CD14-positive monocyte (primary cell): ENCODE results near the gene CAMK1. TPM values are rescaled to one million over a fixed set of nuclear protein-coding genes. Genes with fewer than 3 reads are reported as not detected.
A peak's percentile ranks its signal among the peaks of the same experiment; 100 is the strongest.

Source experiments
- DNase-seq, 3 donors: peaks; one replicate each; pipeline ENCODE4 v3.0.0-alpha.2; 2011 to 2022
- H2AFZ ChIP-seq: 2 replicates; pipeline ENCODE4 v1.6.0; 2012; ENCODE audit warnings: mild to moderate bottlenecking, low read depth, low read length, inconsistent platforms; ENCODE audit not compliant: insufficient read depth, poor library complexity, severe bottlenecking
- H3K27ac ChIP-seq, 2 donors: 1 replicate in 1 of 2; 2 replicates in 1 of 2; pipeline ENCODE4 v1.5.1; 2012 to 2013; ENCODE audit warnings: low read length in 2 of 2, control low read depth in 1 of 2, inconsistent platforms in 1 of 2, low read depth in 1 of 2, mild to moderate bottlenecking in 1 of 2
- H3K27me3 ChIP-seq, 2 donors: one replicate each; pipeline versions ENCODE4 v1.6.0 to v1.6.1; 2011 to 2013; ENCODE audit warnings: low read length in 2 of 2; ENCODE audit not compliant: control insufficient read depth in 2 of 2, insufficient read depth in 2 of 2
- H3K36me3 ChIP-seq, 2 donors: replicated peaks in 1 of 2; 1 replicate in 1 of 2; 2 replicates in 1 of 2; pipeline versions ENCODE4 v1.5.1 to v1.6.1; 2012 to 2013; ENCODE audit warnings: low read length in 2 of 2, control low read depth in 1 of 2, inconsistent platforms in 1 of 2, mild to moderate bottlenecking in 1 of 2; ENCODE audit not compliant: insufficient read depth in 2 of 2, control insufficient read depth in 1 of 2
- H3K4me1 ChIP-seq, 2 donors: 1 replicate in 1 of 2; 2 replicates in 1 of 2; pipeline versions ENCODE4 v1.5.1 to v1.6.1; 2012 to 2013; ENCODE audit warnings: low read length in 2 of 2, control low read depth in 1 of 2, inconsistent platforms in 1 of 2, mild to moderate bottlenecking in 1 of 2, moderate library complexity in 1 of 2; ENCODE audit not compliant: insufficient read depth in 2 of 2, control insufficient read depth in 1 of 2
- H3K4me2 ChIP-seq: replicated peaks from 2 replicates; pipeline ENCODE3; 2012; ENCODE audit warnings: low read length, moderate library complexity, mild to moderate bottlenecking; ENCODE audit not compliant: poor library complexity, severe bottlenecking; ENCODE audit errors: extremely low read depth
- H3K4me3 ChIP-seq, 3 experiments: fragments of 200-600 bp in 1 of 3; sonication (generic) in 1 of 3; replicated peaks in 1 of 3; 1 replicate in 2 of 3; 2 replicates in 1 of 3; pipeline ENCODE4 v1.5.1; 2011 to 2013; ENCODE audit warnings: low read length in 3 of 3, mild to moderate bottlenecking in 3 of 3, control low read depth in 2 of 3, low read depth in 2 of 3, inconsistent platforms in 1 of 3, moderate library complexity in 1 of 3
- H3K79me2 ChIP-seq: 2 replicates; pipeline ENCODE4 v1.6.0; 2012; ENCODE audit warnings: mild to moderate bottlenecking, control low read depth, inconsistent platforms, low read length, moderate library complexity; ENCODE audit not compliant: insufficient read depth
- H3K9ac ChIP-seq: 2 replicates; pipeline ENCODE4 v1.6.0; 2017; ENCODE audit warnings: low read length, mild to moderate bottlenecking; ENCODE audit not compliant: insufficient read depth, poor library complexity, severe bottlenecking
- H3K9me3 ChIP-seq, 2 donors: replicated peaks in 1 of 2; 1 replicate in 1 of 2; 2 replicates in 1 of 2; pipeline versions ENCODE4 v1.5.1 to v1.6.1; 2012 to 2013; ENCODE audit warnings: low read length in 2 of 2, control low read depth in 1 of 2; ENCODE audit not compliant: control insufficient read depth in 1 of 2, insufficient read depth in 1 of 2
- H4K20me1 ChIP-seq: 2 replicates; pipeline ENCODE4 v1.6.0; 2012; ENCODE audit warnings: mild to moderate bottlenecking, low read length, control low read depth, moderate library complexity; ENCODE audit not compliant: insufficient read depth
- H3K27ac Mint-ChIP-seq, 7 donors: one replicate each; pipeline ENCODE4 v1.8.0; 2020; ENCODE audit warnings: mild to moderate bottlenecking in 7 of 7, mixed read lengths in 7 of 7, moderate library complexity in 6 of 7, inconsistent platforms in 2 of 7
- H3K27me3 Mint-ChIP-seq, 3 donors: one replicate each; pipeline ENCODE4 v1.8.0; 2021 to 2022; ENCODE audit warnings: low read depth in 3 of 3, mild to moderate bottlenecking in 3 of 3, mixed read lengths in 3 of 3, moderate library complexity in 3 of 3, inconsistent platforms in 1 of 3
- H3K36me3 Mint-ChIP-seq, 2 donors: one replicate each; pipeline ENCODE4 v1.8.0; 2020; ENCODE audit warnings: mixed read lengths in 2 of 2, inconsistent platforms in 1 of 2, mild to moderate bottlenecking in 1 of 2
- H3K4me1 Mint-ChIP-seq: one replicate; pipeline ENCODE4 v1.8.0; 2020; ENCODE audit warnings: mild to moderate bottlenecking, mixed read lengths
- H3K4me3 Mint-ChIP-seq, 2 donors: one replicate each; pipeline ENCODE4 v1.8.0; 2020; ENCODE audit warnings: mild to moderate bottlenecking in 2 of 2, mixed read lengths in 2 of 2, moderate library complexity in 1 of 2
- H3K9me3 Mint-ChIP-seq, 7 donors: one replicate each; pipeline ENCODE4 v1.8.0; 2020 to 2022; ENCODE audit warnings: mixed read lengths in 7 of 7, mild to moderate bottlenecking in 6 of 7, moderate library complexity in 6 of 7, inconsistent platforms in 2 of 7
- CTCF ChIP-seq: fragments of 200-600 bp; IDR thresholded peaks from one replicate; pipeline ENCODE4 v1.8.0; 2022; ENCODE audit warnings: antibody characterized with exemption, mild to moderate bottlenecking
- WGBS: methylation state at CpG from one replicate; pipeline ENCODE4 v1.1.5; 2013; ENCODE audit warnings: missing lambda C conversion rate; ENCODE audit not compliant: insufficient coverage; 5-methylcytosine and 5-hydroxymethylcytosine counted together
- intact Hi-C, 2 donors: fragments of 100-400 bp; cut with micrococcal nuclease; formaldehyde crosslinking; loops; one replicate each; pipeline versions ENCODE4 v1.15.0 to v1.15.1; 2023
- polyA plus RNA-seq, 3 donors: library from polyadenylated mRNA; depleted of rRNA in 1 of 3; unstranded in 2 of 3; stranded (reverse) in 1 of 3; fragments of 300-500 nt in 2 of 3; fragments of >200 nt in 1 of 3; fragmentation: Illumina TruSeq in 2 of 3; gene quantifications; 1 replicate in 2 of 3; 2 replicates in 1 of 3; pipeline ENCODE4 v1.2.3, GENCODE V29; 2012 to 2021

CAMK1 gene
- polyA plus RNA-seq, 3 donors = 106 to 137 (median 118) TPM

GRCh38 chr3:9810433-9810770 lies 40.7 kb upstream of the CAMK1 start:
- Mint-ChIP-seq H3K9me3 (peaks cover 0 to 2% (median 0%) of the 10 kb centered on the region in 7 donors), H3K27me3 (peaks cover 0 to 5% (median 0%) of the 10 kb centered on the region in 3 donors), H3K36me3 (peaks cover 45 to 55% of the 10 kb centered on the region in 2 donors), H3K27ac (peak overlapping the region in 6 of 7 donors; percentile 35 to 88 (median 72)), H3K4me3 (peak overlapping the region; percentile 86 to 93), H3K4me1 (peaks cover 30% of the 10 kb centered on the region)
- Histone ChIP-seq H3K4me1 (peaks cover 16 to 21% of the 10 kb centered on the region in 2 donors), H3K4me3 (peak overlapping the region; percentile 49 to 81 (median 61)), H3K9ac (peak overlapping the region; percentile 85), H3K36me3 (peaks cover 34 to 39% of the 10 kb centered on the region in 2 donors), H3K27me3 (no peaks in the 10 kb centered on the region), H2AFZ (peak overlapping the region; percentile 87), H3K27ac (peak overlapping the region; percentile 81 to 88), H4K20me1 (peaks cover 18% of the 10 kb centered on the region), H3K9me3 (no peaks in the 10 kb centered on the region), H3K79me2 (peaks cover 3% of the 10 kb centered on the region), H3K4me2 (peak overlapping the region; percentile 97)
- intact Hi-C loops = no loop called here
- no peak for DNase-seq
- WGBS = 19% methylated on average over 17 of the region's 18 CpGs
- no peak for TF ChIP-seq CTCF

GRCh38 chr3:9809615-9810432 lies 40.1 kb upstream of the CAMK1 start, which contains the start of gene TTLL3:
Gene TTLL3 (plus strand): TSS chr3:9810262. CDS start chr3:9810662, 400 bp downstream.
- Histone ChIP-seq H3K4me2 (peak within 1 kb of the TSS; percentile 97), H3K79me2 (peaks cover 3% of the 10 kb centered on the region), H3K4me3 (peak within 1 kb of the TSS; percentile 49 to 81 (median 61)), H3K9ac (peak within 1 kb of the TSS; percentile 85), H4K20me1 (peaks cover 23% of the 10 kb centered on the region), H3K4me1 (peaks cover 16 to 21% of the 10 kb centered on the region in 2 donors), H3K9me3 (no peaks in the 10 kb centered on the region), H3K27ac (peak within 1 kb of the TSS; percentile 81 to 88), H3K36me3 (peaks cover 40 to 45% of the 10 kb centered on the region in 2 donors), H3K27me3 (no peaks in the 10 kb centered on the region), H2AFZ (peak within 1 kb of the TSS; percentile 87)
- peaks cover 30% of the 10 kb centered on the region for H3K4me1 Mint-ChIP-seq
- TF ChIP-seq CTCF = no peak
- peak; percentile 66 to 70 (median 68) for DNase-seq
- H3K36me3 Mint-ChIP-seq = peaks cover 51 to 61% of the 10 kb centered on the region in 2 donors
- peaks cover 0 to 5% (median 0%) of the 10 kb centered on the region in 3 donors for H3K27me3 Mint-ChIP-seq
- H3K4me3 Mint-ChIP-seq = peak within 1 kb of the TSS; percentile 93 to 94
- intact Hi-C loops = no loop called here
- peak within 1 kb of the TSS; percentile 93 to 96 (median 95) for H3K27ac Mint-ChIP-seq
- WGBS = under 1% methylated on average over 68 of the region's 76 CpGs
- peaks cover 0 to 2% (median 0%) of the 10 kb centered on the region in 7 donors for H3K9me3 Mint-ChIP-seq
